Measurements from ENCODE around the gene MFSD12. TPM values are rescaled to one million over a fixed set of nuclear protein-coding genes. Genes with fewer than 3 reads are reported as not detected.
"Not testable (repeated sequence)": the region's sequence is repeated elsewhere in the genome, so short reads cannot be mapped to it uniquely, and the experiment has no call there.

The MFSD12 gene
- total and polyA plus RNA-seq, 4 donors: 9.5 to 47.7 (median 37.3) TPM

- WGBS, 2 donors: 1 to 2% methylated on average over 45 to 48 of the region's 48 CpGs
- Histone ChIP-seq H3K27ac (ENCODE audit: low read depth in 1 of 2, low read length in 2 of 2) (no peak overlapping the region), H3K4me1 (ENCODE audit: control insufficient read depth in 1 of 2, insufficient read depth in 2 of 2, low read length in 2 of 2) (no peaks in the 10 kb centered on the region), H3K27me3 (ENCODE audit: control insufficient read depth in 1 of 2, insufficient read depth in 2 of 2, low read length in 1 of 2) (no peaks in the 10 kb centered on the region), H3K4me3 (ENCODE audit: low read length in 2 of 2) (peak overlapping the region in 1 of 2 donors; percentile 19), H3K9me3 (ENCODE audit: control insufficient read depth, low read length) (no peaks in the 10 kb centered on the region), H3K36me3 (ENCODE audit: control insufficient read depth in 1 of 2, insufficient read depth in 2 of 2, low read length in 1 of 2) (no peaks in the 10 kb centered on the region)
- intact Hi-C loops (cut with DNase I): loop anchor here in 1 of 2 donors (1.0 to 5.0 kb wide), 2 partner anchors 15 to 35 kb away; partner anchors contain the start of genes MFSD12 and TBXA2R
- ATAC-seq (ENCODE audit: low FRiP score): peak; percentile 98
- peak; percentile 100 for DNase-seq
Measured at GRCh38 chr19:3572132-3572854, 14.9 kb upstream of the MFSD12 start.

GRCh38 chr19:3570606-3571011 is 13.2 kb upstream of the MFSD12 start:
- DNase-seq (no peak), ATAC-seq (ENCODE audit: low FRiP score) (no peak)
- no peak overlapping the region for H3K27ac ChIP-seq (ENCODE audit: low read depth in 1 of 2, low read length in 2 of 2)
- 80 to 86% methylated on average over 7 of the region's 7 CpGs for WGBS, 2 donors
- no peaks in the 10 kb centered on the region for H3K27me3 ChIP-seq (ENCODE audit: control insufficient read depth in 1 of 2, insufficient read depth in 2 of 2, low read length in 1 of 2)
- intact Hi-C loops (cut with DNase I): loop anchor here in 1 of 2 donors (5.0 kb wide), 1 partner anchor 37 kb away; the partner anchor contains the start of gene TBXA2R
- no peaks in the 10 kb centered on the region for H3K4me1 ChIP-seq (ENCODE audit: control insufficient read depth in 1 of 2, insufficient read depth in 2 of 2, low read length in 2 of 2)
- no peaks in the 10 kb centered on the region for H3K9me3 ChIP-seq (ENCODE audit: control insufficient read depth, low read length)
- no peak overlapping the region for H3K4me3 ChIP-seq (ENCODE audit: low read length in 2 of 2)
- no peaks in the 10 kb centered on the region for H3K36me3 ChIP-seq (ENCODE audit: control insufficient read depth in 1 of 2, insufficient read depth in 2 of 2, low read length in 1 of 2)

- not testable (repeated sequence) for H3K27me3 ChIP-seq (ENCODE audit: control insufficient read depth in 1 of 2, insufficient read depth in 2 of 2, low read length in 1 of 2); H3K4me1 ChIP-seq (ENCODE audit: control insufficient read depth in 1 of 2, insufficient read depth in 2 of 2, low read length in 2 of 2); H3K27ac ChIP-seq (ENCODE audit: low read depth in 1 of 2, low read length in 2 of 2); H3K9me3 ChIP-seq (ENCODE audit: control insufficient read depth, low read length); ATAC-seq (ENCODE audit: low FRiP score); H3K4me3 ChIP-seq (ENCODE audit: low read length in 2 of 2); DNase-seq; H3K36me3 ChIP-seq (ENCODE audit: control insufficient read depth in 1 of 2, insufficient read depth in 2 of 2, low read length in 1 of 2)
- intact Hi-C loops (cut with DNase I): loop anchor here in 1 of 2 donors (5.0 kb wide), 1 partner anchor 37 kb away; the partner anchor contains the start of gene TBXA2R
- WGBS, 2 donors: 82 to 83% methylated on average over 11 of the region's 11 CpGs
Measured at GRCh38 chr19:3570042-3570441, 12.7 kb upstream of the MFSD12 start.

GRCh38 chr19:3565139-3565538 is 7.8 kb upstream of the MFSD12 start:
- DNase-seq (no peak), ATAC-seq (ENCODE audit: low FRiP score) (no peak)
- Histone ChIP-seq H3K4me1 (ENCODE audit: control insufficient read depth in 1 of 2, insufficient read depth in 2 of 2, low read length in 2 of 2) (no peaks in the 10 kb centered on the region), H3K27me3 (ENCODE audit: control insufficient read depth in 1 of 2, insufficient read depth in 2 of 2, low read length in 1 of 2) (no peaks in the 10 kb centered on the region), H3K36me3 (ENCODE audit: control insufficient read depth in 1 of 2, insufficient read depth in 2 of 2, low read length in 1 of 2) (no peaks in the 10 kb centered on the region), H3K27ac (ENCODE audit: low read depth in 1 of 2, low read length in 2 of 2) (no peak overlapping the region), H3K4me3 (ENCODE audit: low read length in 2 of 2) (no peak overlapping the region), H3K9me3 (ENCODE audit: control insufficient read depth, low read length) (no peaks in the 10 kb centered on the region)
- intact Hi-C loops (cut with DNase I): no loop called here
- WGBS, 2 donors: 73 to 85% methylated on average over 19 of the region's 19 CpGs

- Histone ChIP-seq H3K27me3 (ENCODE audit: control insufficient read depth in 1 of 2, insufficient read depth in 2 of 2, low read length in 1 of 2) (no peaks in the 10 kb centered on the region), H3K4me3 (ENCODE audit: low read length in 2 of 2) (no peak overlapping the region), H3K9me3 (ENCODE audit: control insufficient read depth, low read length) (no peaks in the 10 kb centered on the region), H3K27ac (ENCODE audit: low read depth in 1 of 2, low read length in 2 of 2) (no peak overlapping the region), H3K36me3 (ENCODE audit: control insufficient read depth in 1 of 2, insufficient read depth in 2 of 2, low read length in 1 of 2) (no peaks in the 10 kb centered on the region), H3K4me1 (ENCODE audit: control insufficient read depth in 1 of 2, insufficient read depth in 2 of 2, low read length in 2 of 2) (no peaks in the 10 kb centered on the region)
- 82 to 89% methylated on average over 17 of the region's 17 CpGs for WGBS, 2 donors
- intact Hi-C loops (cut with DNase I): no loop called here
- ATAC-seq (ENCODE audit: low FRiP score) (no peak), DNase-seq (no peak)
Measured at GRCh38 chr19:3563709-3564524, 6.5 kb upstream of the MFSD12 start.

GRCh38 chr19:3556978-3557460 is 367 bp downstream of the MFSD12 start:
- Histone ChIP-seq H3K27ac (ENCODE audit: low read depth in 1 of 2, low read length in 2 of 2) (no peak overlapping the region), H3K36me3 (ENCODE audit: control insufficient read depth in 1 of 2, insufficient read depth in 2 of 2, low read length in 1 of 2) (no peaks in the 10 kb centered on the region), H3K27me3 (ENCODE audit: control insufficient read depth in 1 of 2, insufficient read depth in 2 of 2, low read length in 1 of 2) (no peaks in the 10 kb centered on the region), H3K9me3 (ENCODE audit: control insufficient read depth, low read length) (no peaks in the 10 kb centered on the region), H3K4me3 (ENCODE audit: low read length in 2 of 2) (peak overlapping the region; percentile 83 to 91), H3K4me1 (ENCODE audit: control insufficient read depth in 1 of 2, insufficient read depth in 2 of 2, low read length in 2 of 2) (no peaks in the 10 kb centered on the region)
- intact Hi-C loops (cut with DNase I): loop anchor here in 1 of 2 donors (1.0 kb wide), 1 partner anchor 15 kb away; the partner anchor contains the start of gene HMG20B
- no peak for ATAC-seq (ENCODE audit: low FRiP score)
- WGBS, 2 donors: 0 to 1% methylated on average over 36 to 60 of the region's 60 CpGs
- no peak for DNase-seq

GRCh38 chr19:3556423-3556977 is 886 bp downstream of the MFSD12 start:
- Histone ChIP-seq H3K9me3 (ENCODE audit: control insufficient read depth, low read length) (no peaks in the 10 kb centered on the region), H3K27me3 (ENCODE audit: control insufficient read depth in 1 of 2, insufficient read depth in 2 of 2, low read length in 1 of 2) (no peaks in the 10 kb centered on the region), H3K36me3 (ENCODE audit: control insufficient read depth in 1 of 2, insufficient read depth in 2 of 2, low read length in 1 of 2) (no peaks in the 10 kb centered on the region), H3K4me3 (ENCODE audit: low read length in 2 of 2) (peak overlapping the region; percentile 83 to 91), H3K27ac (ENCODE audit: low read depth in 1 of 2, low read length in 2 of 2) (no peak overlapping the region), H3K4me1 (ENCODE audit: control insufficient read depth in 1 of 2, insufficient read depth in 2 of 2, low read length in 2 of 2) (no peaks in the 10 kb centered on the region)
- intact Hi-C loops (cut with DNase I): no loop called here
- DNase-seq (no peak), ATAC-seq (ENCODE audit: low FRiP score) (peak; percentile 3)
- WGBS, 2 donors: 28 to 30% methylated on average over 9 of the region's 9 CpGs

- Histone ChIP-seq H3K9me3 (ENCODE audit: control insufficient read depth, low read length) (no peaks in the 10 kb centered on the region), H3K27me3 (ENCODE audit: control insufficient read depth in 1 of 2, insufficient read depth in 2 of 2, low read length in 1 of 2) (no peaks in the 10 kb centered on the region), H3K36me3 (ENCODE audit: control insufficient read depth in 1 of 2, insufficient read depth in 2 of 2, low read length in 1 of 2) (no peaks in the 10 kb centered on the region), H3K4me1 (ENCODE audit: control insufficient read depth in 1 of 2, insufficient read depth in 2 of 2, low read length in 2 of 2) (no peaks in the 10 kb centered on the region), H3K4me3 (ENCODE audit: low read length in 2 of 2) (no peak overlapping the region), H3K27ac (ENCODE audit: low read depth in 1 of 2, low read length in 2 of 2) (no peak overlapping the region)
- ATAC-seq (ENCODE audit: low FRiP score) (no peak), DNase-seq (no peak)
- intact Hi-C loops (cut with DNase I): no loop called here
- WGBS, 2 donors: 72 to 75% methylated on average over 14 to 15 of the region's 15 CpGs
Measured at GRCh38 chr19:3555653-3556422, 1.5 kb downstream of the MFSD12 start.

Data from aorta (tissue), 5 donors.